Measurements from ENCODE around the gene CRLF1. TPM values are rescaled to one million over a fixed set of nuclear protein-coding genes. Genes with fewer than 3 reads are reported as not detected.
A peak's percentile ranks its signal among the peaks of the same experiment; 100 is the strongest.

The CRLF1 gene
- total and polyA plus RNA-seq, 2 experiments from 2014 or later: 18.1 to 19.7 TPM

DNA sequence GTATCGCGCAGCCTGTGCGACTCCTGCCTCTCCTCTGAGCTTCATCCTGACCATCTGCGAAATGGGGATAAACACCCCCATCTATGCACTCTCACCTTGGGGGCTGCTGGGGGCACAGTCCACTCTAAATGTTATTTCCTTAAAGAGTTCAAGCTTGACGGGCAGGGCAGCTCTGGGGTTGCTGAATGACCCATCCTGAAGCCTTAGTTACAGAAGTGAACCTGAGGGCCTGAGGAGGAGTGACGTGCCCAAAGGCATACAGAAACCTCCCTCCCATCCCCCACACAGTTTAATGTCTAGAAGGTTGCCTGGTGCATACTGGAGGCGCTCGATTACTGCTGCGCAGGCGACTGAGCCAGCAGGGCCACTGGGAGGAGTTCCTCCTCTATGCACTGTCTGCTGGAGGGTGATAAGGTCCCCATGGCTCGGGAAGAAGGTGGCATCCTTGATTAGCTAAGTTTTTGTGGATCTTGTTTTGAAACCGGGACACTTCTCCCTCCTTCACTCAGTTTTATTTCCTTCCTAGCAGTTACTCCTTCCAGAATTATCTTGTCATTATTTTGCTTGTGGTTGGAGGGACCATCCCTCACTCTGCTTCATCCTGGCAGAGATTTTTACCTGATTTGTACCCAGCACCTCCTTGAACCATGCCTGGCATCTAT, 62.7 kb downstream of the CRLF1 start:
- Mint-ChIP-seq H3K27me3 (ENCODE audit: insufficient read depth, low read depth, poor library complexity) (peaks cover 6% of the 10 kb centered on the region), H3K36me3 (ENCODE audit: low read depth) (peaks cover 35% of the 10 kb centered on the region), H3K4me3 (peak overlapping the region; percentile 81), H3K27ac (peak overlapping the region; percentile 93), H3K9me3 (no peaks in the 10 kb centered on the region; the same call in 2 of the 3 replicates), H3K4me1 (peaks cover 10% of the 10 kb centered on the region)
- Histone ChIP-seq H3K9me2 (ENCODE audit: insufficient read depth) (no peaks in the 10 kb centered on the region), H4K20me1 (replicated peaks; ENCODE audit: insufficient read depth) (no peaks in the 10 kb centered on the region), H3K4me1 (ENCODE audit: insufficient read depth) (no peaks in the 10 kb centered on the region), H3K4me3 (peak overlapping the region; percentile 50), H3K27ac (ENCODE audit: low read depth) (no peak overlapping the region), H3F3A (replicated peaks; ENCODE audit: low read depth) (peaks cover 23% of the 10 kb centered on the region), H2AFZ (peak overlapping the region; percentile 75), H3K4me2 (peak overlapping the region; percentile 68), H3K79me2 (replicated peaks; ENCODE audit: insufficient read depth) (peaks cover 9% of the 10 kb centered on the region), H3K27me3 (ENCODE audit: insufficient read depth) (no peaks in the 10 kb centered on the region), H3K36me3 (ENCODE audit: insufficient read depth) (peaks cover 15% of the 10 kb centered on the region)
- ATAC-seq: peak; percentile 77
- TF ChIP-seq ZNF114 (CRISPR knock-in tag; IDR thresholded peaks at IDR 0.05): no peak
- 0 out of 2 replicates have a peak, but pooled peaks have one; percentile 3 for TF ChIP-seq CREB1 (CRISPR knock-in tag; IDR thresholded peaks at IDR 0.05; ENCODE audit: low read depth)
- peak; percentile 45; the same call in 1 of the 2 replicates for TF ChIP-seq POLR2AphosphoS5 (IDR thresholded peaks at IDR 0.05; ENCODE audit: low read depth)
- TF ChIP-seq, protein P1, sequence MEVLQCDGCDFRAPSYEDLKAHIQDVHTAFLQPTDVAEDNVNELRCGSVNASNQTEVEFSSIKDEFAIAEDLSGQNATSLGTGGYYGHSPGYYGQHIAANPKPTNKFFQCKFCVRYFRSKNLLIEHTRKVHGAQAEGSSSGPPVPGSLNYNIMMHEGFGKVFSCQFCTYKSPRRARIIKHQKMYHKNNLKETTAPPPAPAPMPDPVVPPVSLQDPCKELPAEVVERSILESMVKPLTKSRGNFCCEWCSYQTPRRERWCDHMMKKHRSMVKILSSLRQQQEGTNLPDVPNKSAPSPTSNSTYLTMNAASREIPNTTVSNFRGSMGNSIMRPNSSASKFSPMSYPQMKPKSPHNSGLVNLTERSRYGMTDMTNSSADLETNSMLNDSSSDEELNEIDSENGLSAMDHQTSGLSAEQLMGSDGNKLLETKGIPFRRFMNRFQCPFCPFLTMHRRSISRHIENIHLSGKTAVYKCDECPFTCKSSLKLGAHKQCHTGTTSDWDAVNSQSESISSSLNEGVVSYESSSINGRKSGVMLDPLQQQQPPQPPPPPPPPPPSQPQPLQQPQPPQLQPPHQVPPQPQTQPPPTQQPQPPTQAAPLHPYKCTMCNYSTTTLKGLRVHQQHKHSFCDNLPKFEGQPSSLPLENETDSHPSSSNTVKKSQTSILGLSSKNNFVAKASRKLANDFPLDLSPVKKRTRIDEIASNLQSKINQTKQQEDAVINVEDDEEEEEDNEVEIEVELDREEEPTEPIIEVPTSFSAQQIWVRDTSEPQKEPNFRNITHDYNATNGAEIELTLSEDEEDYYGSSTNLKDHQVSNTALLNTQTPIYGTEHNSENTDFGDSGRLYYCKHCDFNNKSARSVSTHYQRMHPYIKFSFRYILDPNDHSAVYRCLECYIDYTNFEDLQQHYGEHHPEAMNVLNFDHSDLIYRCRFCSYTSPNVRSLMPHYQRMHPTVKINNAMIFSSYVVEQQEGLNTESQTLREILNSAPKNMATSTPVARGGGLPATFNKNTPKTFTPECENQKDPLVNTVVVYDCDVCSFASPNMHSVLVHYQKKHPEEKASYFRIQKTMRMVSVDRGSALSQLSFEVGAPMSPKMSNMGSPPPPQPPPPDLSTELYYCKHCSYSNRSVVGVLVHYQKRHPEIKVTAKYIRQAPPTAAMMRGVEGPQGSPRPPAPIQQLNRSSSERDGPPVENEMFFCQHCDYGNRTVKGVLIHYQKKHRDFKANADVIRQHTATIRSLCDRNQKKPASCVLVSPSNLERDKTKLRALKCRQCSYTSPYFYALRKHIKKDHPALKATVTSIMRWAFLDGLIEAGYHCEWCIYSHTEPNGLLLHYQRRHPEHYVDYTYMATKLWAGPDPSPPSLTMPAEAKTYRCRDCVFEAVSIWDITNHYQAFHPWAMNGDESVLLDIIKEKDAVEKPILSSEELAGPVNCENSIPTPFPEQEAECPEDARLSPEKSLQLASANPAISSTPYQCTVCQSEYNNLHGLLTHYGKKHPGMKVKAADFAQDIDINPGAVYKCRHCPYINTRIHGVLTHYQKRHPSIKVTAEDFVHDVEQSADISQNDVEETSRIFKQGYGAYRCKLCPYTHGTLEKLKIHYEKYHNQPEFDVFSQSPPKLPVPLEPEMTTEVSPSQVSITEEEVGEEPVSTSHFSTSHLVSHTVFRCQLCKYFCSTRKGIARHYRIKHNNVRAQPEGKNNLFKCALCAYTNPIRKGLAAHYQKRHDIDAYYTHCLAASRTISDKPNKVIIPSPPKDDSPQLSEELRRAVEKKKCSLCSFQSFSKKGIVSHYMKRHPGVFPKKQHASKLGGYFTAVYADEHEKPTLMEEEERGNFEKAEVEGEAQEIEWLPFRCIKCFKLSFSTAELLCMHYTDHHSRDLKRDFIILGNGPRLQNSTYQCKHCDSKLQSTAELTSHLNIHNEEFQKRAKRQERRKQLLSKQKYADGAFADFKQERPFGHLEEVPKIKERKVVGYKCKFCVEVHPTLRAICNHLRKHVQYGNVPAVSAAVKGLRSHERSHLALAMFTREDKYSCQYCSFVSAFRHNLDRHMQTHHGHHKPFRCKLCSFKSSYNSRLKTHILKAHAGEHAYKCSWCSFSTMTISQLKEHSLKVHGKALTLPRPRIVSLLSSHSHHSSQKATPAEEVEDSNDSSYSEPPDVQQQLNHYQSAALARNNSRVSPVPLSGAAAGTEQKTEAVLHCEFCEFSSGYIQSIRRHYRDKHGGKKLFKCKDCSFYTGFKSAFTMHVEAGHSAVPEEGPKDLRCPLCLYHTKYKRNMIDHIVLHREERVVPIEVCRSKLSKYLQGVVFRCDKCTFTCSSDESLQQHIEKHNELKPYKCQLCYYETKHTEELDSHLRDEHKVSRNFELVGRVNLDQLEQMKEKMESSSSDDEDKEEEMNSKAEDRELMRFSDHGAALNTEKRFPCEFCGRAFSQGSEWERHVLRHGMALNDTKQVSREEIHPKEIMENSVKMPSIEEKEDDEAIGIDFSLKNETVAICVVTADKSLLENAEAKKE (CRISPR knock-in tag; IDR thresholded peaks at IDR 0.05): no peak
- TF ChIP-seq, protein P2, sequence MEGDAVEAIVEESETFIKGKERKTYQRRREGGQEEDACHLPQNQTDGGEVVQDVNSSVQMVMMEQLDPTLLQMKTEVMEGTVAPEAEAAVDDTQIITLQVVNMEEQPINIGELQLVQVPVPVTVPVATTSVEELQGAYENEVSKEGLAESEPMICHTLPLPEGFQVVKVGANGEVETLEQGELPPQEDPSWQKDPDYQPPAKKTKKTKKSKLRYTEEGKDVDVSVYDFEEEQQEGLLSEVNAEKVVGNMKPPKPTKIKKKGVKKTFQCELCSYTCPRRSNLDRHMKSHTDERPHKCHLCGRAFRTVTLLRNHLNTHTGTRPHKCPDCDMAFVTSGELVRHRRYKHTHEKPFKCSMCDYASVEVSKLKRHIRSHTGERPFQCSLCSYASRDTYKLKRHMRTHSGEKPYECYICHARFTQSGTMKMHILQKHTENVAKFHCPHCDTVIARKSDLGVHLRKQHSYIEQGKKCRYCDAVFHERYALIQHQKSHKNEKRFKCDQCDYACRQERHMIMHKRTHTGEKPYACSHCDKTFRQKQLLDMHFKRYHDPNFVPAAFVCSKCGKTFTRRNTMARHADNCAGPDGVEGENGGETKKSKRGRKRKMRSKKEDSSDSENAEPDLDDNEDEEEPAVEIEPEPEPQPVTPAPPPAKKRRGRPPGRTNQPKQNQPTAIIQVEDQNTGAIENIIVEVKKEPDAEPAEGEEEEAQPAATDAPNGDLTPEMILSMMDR (conservative IDR thresholded peaks at IDR 0.05; ENCODE audit: low read depth in 2 of 2): peak in 1 of 2 experiments; percentile 28; a peak in 2 of 4 replicates
- DNase-seq (ENCODE audit: low spot score): peak; percentile 90

Small RNA genes within 50 kb of the gene (small RNA-seq; reads per million reads assigned to genes)
- gene RN7SL155P (ENCODE audit: low replicate concordance): not detected

Other genes with a start within 250 kb of the CRLF1 start
- 15.7 and 19.8 TPM in 2 replicates for gene GDF15, start 220.6 kb downstream of the CRLF1 start, total RNA-seq (2014; rRNA removed; shearing (Covaris generic))
- gene GDF15, start 220.6 kb downstream of the CRLF1 start, polyA plus RNA-seq (2016; fragmentation: Nextera tagmentation; extraction: Ambion mirVana): 12.6 and 18.3 TPM in 2 replicates
- gene LRRC25, start 209.2 kb downstream of the CRLF1 start, total RNA-seq (2014; rRNA removed; shearing (Covaris generic)): 0.17 TPM in 1 of 2 replicates, not detected in the other
- 0.14 and 0.24 TPM in 2 replicates for gene LRRC25, start 209.2 kb downstream of the CRLF1 start, polyA plus RNA-seq (2016; fragmentation: Nextera tagmentation; extraction: Ambion mirVana)
- gene SSBP4, start 187.4 kb downstream of the CRLF1 start, total RNA-seq (2014; rRNA removed; shearing (Covaris generic)): 42.8 and 44.4 TPM in 2 replicates
- 47.9 and 52.0 TPM in 2 replicates for gene SSBP4, start 187.4 kb downstream of the CRLF1 start, polyA plus RNA-seq (2016; fragmentation: Nextera tagmentation; extraction: Ambion mirVana)
- 199 and 208 TPM in 2 replicates for gene ISYNA1, start 168.7 kb downstream of the CRLF1 start, total RNA-seq (2014; rRNA removed; shearing (Covaris generic))
- gene ISYNA1, start 168.7 kb downstream of the CRLF1 start, polyA plus RNA-seq (2016; fragmentation: Nextera tagmentation; extraction: Ambion mirVana): 191 and 217 TPM in 2 replicates
- 16.2 and 20.1 TPM in 2 replicates for gene ELL, start 84.7 kb downstream of the CRLF1 start, total RNA-seq (2014; rRNA removed; shearing (Covaris generic))
- gene ELL, start 84.7 kb downstream of the CRLF1 start, polyA plus RNA-seq (2016; fragmentation: Nextera tagmentation; extraction: Ambion mirVana): 9.1 and 11.3 TPM in 2 replicates
- gene FKBP8, start 63.2 kb downstream of the CRLF1 start, total RNA-seq (2014; rRNA removed; shearing (Covaris generic)): 291 and 367 TPM in 2 replicates
- gene FKBP8, start 63.2 kb downstream of the CRLF1 start, polyA plus RNA-seq (2016; fragmentation: Nextera tagmentation; extraction: Ambion mirVana): 158 and 164 TPM in 2 replicates
- gene KXD1, start 48.9 kb downstream of the CRLF1 start, total RNA-seq (2014; rRNA removed; shearing (Covaris generic)): 162 and 164 TPM in 2 replicates
- gene KXD1, start 48.9 kb downstream of the CRLF1 start, polyA plus RNA-seq (2016; fragmentation: Nextera tagmentation; extraction: Ambion mirVana): 108 and 111 TPM in 2 replicates
- gene UBA52, start 34.9 kb downstream of the CRLF1 start, total RNA-seq (2014; rRNA removed; shearing (Covaris generic)): 627 and 649 TPM in 2 replicates
- 1,301 and 1,361 TPM in 2 replicates for gene UBA52, start 34.9 kb downstream of the CRLF1 start, polyA plus RNA-seq (2016; fragmentation: Nextera tagmentation; extraction: Ambion mirVana)
- 121 and 124 TPM in 2 replicates for gene REX1BD, start 18.0 kb downstream of the CRLF1 start, total RNA-seq (2014; rRNA removed; shearing (Covaris generic))
- gene REX1BD, start 18.0 kb downstream of the CRLF1 start, polyA plus RNA-seq (2016; fragmentation: Nextera tagmentation; extraction: Ambion mirVana): 135 and 138 TPM in 2 replicates
- gene TMEM59L, start 6.1 kb upstream of the CRLF1 start, total RNA-seq (2014; rRNA removed; shearing (Covaris generic)): 6.8 and 9.8 TPM in 2 replicates
- 15.7 and 16.2 TPM in 2 replicates for gene TMEM59L, start 6.1 kb upstream of the CRLF1 start, polyA plus RNA-seq (2016; fragmentation: Nextera tagmentation; extraction: Ambion mirVana)
- 11.2 and 13.7 TPM in 2 replicates for gene KLHL26, start 30.2 kb upstream of the CRLF1 start, total RNA-seq (2014; rRNA removed; shearing (Covaris generic))
- gene KLHL26, start 30.2 kb upstream of the CRLF1 start, polyA plus RNA-seq (2016; fragmentation: Nextera tagmentation; extraction: Ambion mirVana): 3.6 and 6.4 TPM in 2 replicates
- gene CRTC1, start 76.9 kb upstream of the CRLF1 start, total RNA-seq (2014; rRNA removed; shearing (Covaris generic)): 5.4 and 7.1 TPM in 2 replicates
- gene CRTC1, start 76.9 kb upstream of the CRLF1 start, polyA plus RNA-seq (2016; fragmentation: Nextera tagmentation; extraction: Ambion mirVana): 6.7 and 8.4 TPM in 2 replicates
- gene COMP, start 184.5 kb upstream of the CRLF1 start, total RNA-seq (2014; rRNA removed; shearing (Covaris generic)): 0.63 TPM in 1 of 2 replicates, not detected in the other
- 0.31 and 0.58 TPM in 2 replicates for gene COMP, start 184.5 kb upstream of the CRLF1 start, polyA plus RNA-seq (2016; fragmentation: Nextera tagmentation; extraction: Ambion mirVana)
- 81.9 and 138 TPM in 2 replicates for gene UPF1, start 225.2 kb upstream of the CRLF1 start, total RNA-seq (2014; rRNA removed; shearing (Covaris generic))
- 13.8 and 14.3 TPM in 2 replicates for gene UPF1, start 225.2 kb upstream of the CRLF1 start, polyA plus RNA-seq (2016; fragmentation: Nextera tagmentation; extraction: Ambion mirVana)